ENCODE measurements around the gene GRM8.

GRM8 gene

GRCh38 chr7:126401918-126402317 is 850.8 kb downstream of the GRM8 start:
- TF ChIP-seq CTCF (IDR thresholded peaks at IDR 0.05; ENCODE audit: extremely low read depth, missing control alignments), result no peak
- DNase-seq (ENCODE audit: low spot score), result no peak

GRCh38 chr7:126398851-126399529 is 853.8 kb downstream of the GRM8 start:
- TF ChIP-seq CTCF (IDR thresholded peaks at IDR 0.05; ENCODE audit: extremely low read depth, missing control alignments), result no peak
- DNase-seq (ENCODE audit: low spot score), result no peak

DNA sequence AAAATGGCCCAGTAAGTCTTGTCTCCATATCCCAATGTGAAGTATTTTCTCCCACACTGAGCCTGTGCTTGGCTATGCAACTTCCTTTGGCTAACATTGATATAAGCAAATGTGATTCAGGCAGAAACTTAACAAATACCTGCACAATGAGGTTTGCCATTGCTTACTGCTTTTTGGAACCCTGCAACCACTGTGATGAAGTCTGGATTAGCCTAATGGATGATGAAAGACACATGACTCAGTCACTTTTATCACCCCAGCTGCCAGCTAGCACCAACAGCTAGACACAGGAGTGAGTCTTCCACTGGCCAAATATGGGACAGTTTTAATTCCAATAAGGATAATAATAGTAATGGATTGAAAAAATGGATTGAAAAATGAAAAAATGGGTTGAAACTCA is 854.5 kb downstream of the GRM8 start:
- no peak for TF ChIP-seq CTCF (IDR thresholded peaks at IDR 0.05; ENCODE audit: extremely low read depth, missing control alignments)
- no peak for DNase-seq (ENCODE audit: low spot score)

DNA sequence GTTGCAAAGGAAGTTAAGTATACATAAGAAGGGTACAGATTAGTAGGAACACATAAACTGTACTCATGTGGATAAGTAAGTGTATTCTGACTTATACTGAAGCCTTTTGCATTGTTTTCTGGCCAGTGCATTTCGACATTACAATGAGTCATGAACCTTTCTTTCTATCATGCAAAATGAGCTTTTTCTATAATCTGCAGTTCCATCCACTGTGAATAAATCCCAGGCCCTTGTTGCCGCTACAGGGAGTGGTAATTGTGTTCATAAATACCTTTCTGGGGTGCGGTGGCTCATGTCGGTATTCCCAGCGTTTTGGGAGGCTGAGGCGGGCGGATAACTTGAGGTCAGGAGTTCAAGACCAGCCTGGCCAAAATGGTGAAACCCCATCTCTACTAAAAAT is 858.3 kb downstream of the GRM8 start:
- DNase-seq (ENCODE audit: low spot score), result no peak
- no peak for TF ChIP-seq CTCF (IDR thresholded peaks at IDR 0.05; ENCODE audit: extremely low read depth, missing control alignments)
